HCT116 (cell line): ENCODE data around the gene RAD50.
"Not testable (repeated sequence)": the region's sequence is repeated elsewhere in the genome, so short reads cannot be mapped to it uniquely, and the experiment has no call there.

ENCODE experiments used
- EZH2 ChIP-seq: fragments of 200-600 bp; sonication (generic); IDR thresholded peaks from 2 replicates; pipeline ENCODE4 v1.6.1; 2017; ENCODE audit warnings: antibody characterized with exemption, mixed run types
- EZH2phosphoT487 ChIP-seq: fragments of 200-600 bp; IDR thresholded peaks from 2 replicates; pipeline ENCODE4 v1.6.1; 2018; ENCODE audit warnings: antibody characterized with exemption, borderline replicate concordance
- POLR2A ChIP-seq: IDR thresholded peaks from 2 replicates; pipeline ENCODE4 v1.7.0; 2011; ENCODE audit warnings: borderline replicate concordance; ENCODE audit not compliant: insufficient read depth, insufficient read length; ENCODE audit errors: extremely low read depth
- POLR2AphosphoS5 ChIP-seq: IDR thresholded peaks from 2 replicates; pipeline ENCODE4 v1.6.1; 2011; ENCODE audit warnings: mild to moderate bottlenecking, low read depth, low read length, moderate library complexity
- RAD21 ChIP-seq: IDR thresholded peaks from 2 replicates; pipeline ENCODE4 v1.6.1; 2012; ENCODE audit warnings: low read depth, mild to moderate bottlenecking
- SIN3A ChIP-seq: IDR thresholded peaks from 2 replicates; pipeline ENCODE4 v1.6.1; 2012; ENCODE audit warnings: low read depth
- SP1 ChIP-seq: IDR thresholded peaks from 2 replicates; pipeline ENCODE4 v1.6.1; 2012; ENCODE audit warnings: low read depth
- TCF7L2 ChIP-seq: IDR thresholded peaks from 2 replicates; pipeline ENCODE4 v1.7.0; 2011; ENCODE audit warnings: borderline replicate concordance, inconsistent platforms; ENCODE audit not compliant: insufficient read depth, insufficient read length; ENCODE audit errors: extremely low read depth
- YY1 ChIP-seq: IDR thresholded peaks from 2 replicates; pipeline ENCODE4 v1.6.1; 2011; ENCODE audit warnings: low read length, low read depth, moderate library complexity, mild to moderate bottlenecking; ENCODE audit not compliant: insufficient replicate concordance; ENCODE audit errors: extremely low read depth
- TF ChIP-seq, protein P1 (sequence below): IDR thresholded peaks from 2 replicates; pipeline ENCODE4 v1.6.1; 2012; ENCODE audit warnings: low read depth
- TF ChIP-seq, protein P2 (sequence below), 3 experiments: fragments of 200-600 bp in 1 of 3; sonication (generic) in 1 of 3; IDR thresholded peaks in 2 of 3; conservative IDR thresholded peaks in 1 of 3; 2 replicates each; pipeline ENCODE4 v1.5.1; 2012 to 2017; ENCODE audit warnings: low read depth in 2 of 3, low read length in 2 of 3, antibody characterized with exemption in 1 of 3, borderline replicate concordance in 1 of 3, control low read depth in 1 of 3, mild to moderate bottlenecking in 1 of 3, mixed read lengths in 1 of 3, mixed run types in 1 of 3, moderate library complexity in 1 of 3; ENCODE audit not compliant: insufficient read depth in 1 of 3
- TF ChIP-seq, protein P3 (sequence below): IDR thresholded peaks from 2 replicates; pipeline ENCODE4 v1.6.1; 2012
- TF ChIP-seq, protein P4 (sequence below): IDR thresholded peaks from 2 replicates; pipeline ENCODE4 v1.6.1; 2012

DNA sequence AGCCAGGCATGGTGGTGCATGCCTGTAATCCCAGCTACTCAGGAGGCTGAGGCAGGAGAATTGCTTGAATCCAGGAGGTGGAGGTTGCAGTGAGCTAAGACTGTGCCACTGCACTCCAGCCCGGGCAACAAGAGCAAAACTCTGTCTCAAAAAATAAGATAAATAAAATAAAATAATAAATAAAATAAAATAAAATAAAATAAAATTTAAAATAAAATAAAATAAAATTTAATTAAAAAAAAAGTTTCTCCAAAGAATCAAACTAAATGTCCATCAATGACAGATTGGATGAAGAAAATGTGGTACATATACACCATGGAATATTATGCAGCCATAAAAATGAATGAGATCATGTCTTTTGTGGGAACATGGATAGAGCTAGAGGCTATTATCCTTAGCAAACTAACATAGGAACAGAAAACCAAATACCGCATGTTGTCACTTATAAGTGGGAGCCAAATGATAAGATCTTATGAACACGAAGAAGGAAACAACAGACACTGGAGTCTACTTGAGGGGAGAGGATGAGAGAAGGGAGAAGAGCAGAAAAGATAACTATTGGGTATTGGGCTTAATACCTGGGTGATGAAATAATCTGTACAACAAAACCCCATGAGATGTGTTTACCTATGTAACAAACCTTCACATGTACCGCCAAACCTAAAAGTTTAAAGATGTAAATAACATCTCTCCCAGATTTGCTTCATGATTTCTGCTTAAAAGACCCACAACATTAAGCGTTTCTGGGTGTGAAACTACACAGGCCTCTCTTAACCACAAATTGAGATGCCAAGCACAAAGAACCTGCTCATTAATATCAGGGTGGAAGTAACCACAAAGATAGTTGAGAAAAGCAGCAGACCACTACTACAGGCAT is 135.2 kb downstream of the RAD50 start:
- TF ChIP-seq SP1, POLR2AphosphoS5, SIN3A, TCF7L2, YY1, EZH2, RAD21, POLR2A, EZH2phosphoT487: not testable (repeated sequence)
- TF ChIP-seq, protein P1, sequence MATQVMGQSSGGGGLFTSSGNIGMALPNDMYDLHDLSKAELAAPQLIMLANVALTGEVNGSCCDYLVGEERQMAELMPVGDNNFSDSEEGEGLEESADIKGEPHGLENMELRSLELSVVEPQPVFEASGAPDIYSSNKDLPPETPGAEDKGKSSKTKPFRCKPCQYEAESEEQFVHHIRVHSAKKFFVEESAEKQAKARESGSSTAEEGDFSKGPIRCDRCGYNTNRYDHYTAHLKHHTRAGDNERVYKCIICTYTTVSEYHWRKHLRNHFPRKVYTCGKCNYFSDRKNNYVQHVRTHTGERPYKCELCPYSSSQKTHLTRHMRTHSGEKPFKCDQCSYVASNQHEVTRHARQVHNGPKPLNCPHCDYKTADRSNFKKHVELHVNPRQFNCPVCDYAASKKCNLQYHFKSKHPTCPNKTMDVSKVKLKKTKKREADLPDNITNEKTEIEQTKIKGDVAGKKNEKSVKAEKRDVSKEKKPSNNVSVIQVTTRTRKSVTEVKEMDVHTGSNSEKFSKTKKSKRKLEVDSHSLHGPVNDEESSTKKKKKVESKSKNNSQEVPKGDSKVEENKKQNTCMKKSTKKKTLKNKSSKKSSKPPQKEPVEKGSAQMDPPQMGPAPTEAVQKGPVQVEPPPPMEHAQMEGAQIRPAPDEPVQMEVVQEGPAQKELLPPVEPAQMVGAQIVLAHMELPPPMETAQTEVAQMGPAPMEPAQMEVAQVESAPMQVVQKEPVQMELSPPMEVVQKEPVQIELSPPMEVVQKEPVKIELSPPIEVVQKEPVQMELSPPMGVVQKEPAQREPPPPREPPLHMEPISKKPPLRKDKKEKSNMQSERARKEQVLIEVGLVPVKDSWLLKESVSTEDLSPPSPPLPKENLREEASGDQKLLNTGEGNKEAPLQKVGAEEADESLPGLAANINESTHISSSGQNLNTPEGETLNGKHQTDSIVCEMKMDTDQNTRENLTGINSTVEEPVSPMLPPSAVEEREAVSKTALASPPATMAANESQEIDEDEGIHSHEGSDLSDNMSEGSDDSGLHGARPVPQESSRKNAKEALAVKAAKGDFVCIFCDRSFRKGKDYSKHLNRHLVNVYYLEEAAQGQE: not testable (repeated sequence)
- TF ChIP-seq, protein P2, sequence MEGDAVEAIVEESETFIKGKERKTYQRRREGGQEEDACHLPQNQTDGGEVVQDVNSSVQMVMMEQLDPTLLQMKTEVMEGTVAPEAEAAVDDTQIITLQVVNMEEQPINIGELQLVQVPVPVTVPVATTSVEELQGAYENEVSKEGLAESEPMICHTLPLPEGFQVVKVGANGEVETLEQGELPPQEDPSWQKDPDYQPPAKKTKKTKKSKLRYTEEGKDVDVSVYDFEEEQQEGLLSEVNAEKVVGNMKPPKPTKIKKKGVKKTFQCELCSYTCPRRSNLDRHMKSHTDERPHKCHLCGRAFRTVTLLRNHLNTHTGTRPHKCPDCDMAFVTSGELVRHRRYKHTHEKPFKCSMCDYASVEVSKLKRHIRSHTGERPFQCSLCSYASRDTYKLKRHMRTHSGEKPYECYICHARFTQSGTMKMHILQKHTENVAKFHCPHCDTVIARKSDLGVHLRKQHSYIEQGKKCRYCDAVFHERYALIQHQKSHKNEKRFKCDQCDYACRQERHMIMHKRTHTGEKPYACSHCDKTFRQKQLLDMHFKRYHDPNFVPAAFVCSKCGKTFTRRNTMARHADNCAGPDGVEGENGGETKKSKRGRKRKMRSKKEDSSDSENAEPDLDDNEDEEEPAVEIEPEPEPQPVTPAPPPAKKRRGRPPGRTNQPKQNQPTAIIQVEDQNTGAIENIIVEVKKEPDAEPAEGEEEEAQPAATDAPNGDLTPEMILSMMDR (IDR thresholded peaks at IDR 0.05 in 2 of 3, conservative IDR thresholded peaks at IDR 0.05 in 1 of 3; ENCODE audit: borderline replicate concordance in 1 of 3, insufficient read depth in 1 of 3, low read depth in 2 of 3, low read length in 2 of 3): not testable (repeated sequence)
- TF ChIP-seq, protein P3, sequence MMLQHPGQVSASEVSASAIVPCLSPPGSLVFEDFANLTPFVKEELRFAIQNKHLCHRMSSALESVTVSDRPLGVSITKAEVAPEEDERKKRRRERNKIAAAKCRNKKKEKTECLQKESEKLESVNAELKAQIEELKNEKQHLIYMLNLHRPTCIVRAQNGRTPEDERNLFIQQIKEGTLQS: not testable (repeated sequence)
- TF ChIP-seq, protein P4, sequence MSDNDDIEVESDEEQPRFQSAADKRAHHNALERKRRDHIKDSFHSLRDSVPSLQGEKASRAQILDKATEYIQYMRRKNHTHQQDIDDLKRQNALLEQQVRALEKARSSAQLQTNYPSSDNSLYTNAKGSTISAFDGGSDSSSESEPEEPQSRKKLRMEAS: not testable (repeated sequence)
